HepG2 (cell line): ENCODE data around the gene TGM6. TPM values are rescaled to one million over a fixed set of nuclear protein-coding genes. Genes with fewer than 3 reads are reported as not detected.
"Not testable (repeated sequence)": the region's sequence is repeated elsewhere in the genome, so short reads cannot be mapped to it uniquely, and the experiment has no call there.

Experiments
- ATAC-seq: fragments of 200-7000 bp; cut with Tn5 transposase; 3 replicates; pipeline ENCODE4 v1.9.1; 2020; ENCODE audit warnings: mild to moderate bottlenecking, moderate library complexity
- BruUV-seq: library from RNA; stranded (reverse); fragments of 400-500 nt; replicated peaks from 2 replicates; lab custom pipeline; 2021; lab: Mats Ljungman, UMichigan
- CTCF ChIA-PET: fragments of 300-600 bp; formaldehyde crosslinking; extraction: SDS; loops from one replicate; lab custom pipeline; 2021; ENCODE audit warnings: low total read pairs, inconsistent platforms, low intra/inter-chr PET ratio; lab: Yijun Ruan, JAX
- POLR2A ChIA-PET: fragments of 350-600 bp; sonication (Branson Sonifier 250); formaldehyde crosslinking; loops from one replicate; lab custom pipeline; 2020; ENCODE audit warnings: antibody characterized with exemption, inconsistent platforms; lab: Yijun Ruan, JAX
- DNase-seq: peaks from one replicate; pipeline ENCODE4 v3.0.0-alpha.2; 2015; ENCODE audit warnings: low spot score
- FAIRE-seq: peaks from 3 replicates; lab custom pipeline; 2011; peaks lifted over from hg19 to GRCh38; lab: Jason Lieb, UNC
- H2AFZ ChIP-seq: one replicate; pipeline ENCODE4 v1.6.1; 2011; ENCODE audit warnings: low read length, inconsistent platforms
- H3K27ac ChIP-seq: fragments of 300-600 bp; 3 replicates; pipeline ENCODE4 v1.8.0; 2011; ENCODE audit warnings: mixed run types, mild to moderate bottlenecking, mixed read lengths, low read length, inconsistent platforms; ENCODE audit not compliant: insufficient read depth; ENCODE audit errors: extremely low read length
- H3K27me3 ChIP-seq, 2 experiments: fragments of 200-600 bp in 1 of 2; 2 replicates in 1 of 2; 3 replicates in 1 of 2; pipeline versions ENCODE4 v1.6.0 to v1.8.0; 2011; ENCODE audit warnings: low read length in 2 of 2, mild to moderate bottlenecking in 2 of 2, moderate library complexity in 2 of 2, inconsistent platforms in 1 of 2; ENCODE audit not compliant: insufficient read depth in 2 of 2, control insufficient read depth in 1 of 2
- H3K36me3 ChIP-seq, 2 experiments: fragments of 200-600 bp in 1 of 2; replicated peaks in 1 of 2; 2 replicates in 1 of 2; 3 replicates in 1 of 2; pipeline versions ENCODE4 v1.5.1 to v1.8.0; 2011; ENCODE audit warnings: low read length in 2 of 2, inconsistent platforms in 1 of 2; ENCODE audit not compliant: insufficient read depth in 2 of 2, control insufficient read depth in 1 of 2
- H3K4me1 ChIP-seq: 2 replicates; pipeline ENCODE4 v1.5.1; 2012; ENCODE audit warnings: low read length, inconsistent platforms; ENCODE audit not compliant: insufficient read depth
- H3K4me2 ChIP-seq: 2 replicates; pipeline ENCODE4 v1.6.0; 2011; ENCODE audit warnings: low read depth, low read length, inconsistent platforms
- H3K4me3 ChIP-seq, 3 experiments: fragments of 200-600 bp in 1 of 3; sonication (generic), shearing (Covaris generic) in 1 of 3; replicated peaks in 1 of 3; 2 replicates each; pipeline ENCODE4 v1.5.1; 2011 to 2016; ENCODE audit warnings: low read length in 3 of 3, inconsistent platforms in 2 of 3, low read depth in 2 of 3, mild to moderate bottlenecking in 2 of 3, control low read depth in 1 of 3, mixed read lengths in 1 of 3; ENCODE audit not compliant: insufficient read depth in 1 of 3
- H3K79me2 ChIP-seq: one replicate; pipeline ENCODE4 v1.6.1; 2011; ENCODE audit warnings: low read length, inconsistent platforms; ENCODE audit not compliant: insufficient read depth
- H3K9ac ChIP-seq: 2 replicates; pipeline ENCODE4 v1.6.0; 2011; ENCODE audit warnings: mild to moderate bottlenecking, low read depth, low read length, inconsistent platforms; ENCODE audit not compliant: insufficient read depth
- H3K9me3 ChIP-seq: 2 replicates; pipeline ENCODE4 v1.5.1; 2012; ENCODE audit warnings: mild to moderate bottlenecking, low read length
- H4K20me1 ChIP-seq: 2 replicates; pipeline ENCODE4 v1.6.0; 2011; ENCODE audit warnings: inconsistent platforms, mild to moderate bottlenecking, low read length, moderate library complexity; ENCODE audit not compliant: insufficient read depth
- ATF7 ChIP-seq, 2 experiments: fragments of 450-650 bp in 1 of 2; sonication (generic) in 1 of 2; formaldehyde crosslinking in 1 of 2; IDR thresholded peaks; 2 replicates each; pipeline versions ENCODE4 v1.4.0 to v1.6.1; 2016 to 2020; ENCODE audit warnings: antibody characterized with exemption in 1 of 2, mild to moderate bottlenecking in 1 of 2, missing genetic modification reagents in 1 of 2
- CREB1 ChIP-seq, 2 experiments: fragments of 450-650 bp in 1 of 2; IDR thresholded peaks; 2 replicates each; pipeline ENCODE4 v1.6.1; 2016 to 2017; ENCODE audit warnings: control low read depth in 1 of 2, mild to moderate bottlenecking in 1 of 2, missing compliant biosample characterization in 1 of 2, missing genetic modification characterization in 1 of 2
- NFKB2 ChIP-seq: sonication (generic); formaldehyde crosslinking; IDR thresholded peaks from 2 replicates; pipeline ENCODE4 v1.4.0; 2020; ENCODE audit warnings: missing genetic modification reagents, borderline replicate concordance
- TCF7L2 ChIP-seq: IDR thresholded peaks from 2 replicates; pipeline ENCODE4 v1.6.1; 2011; ENCODE audit warnings: mild to moderate bottlenecking, low read depth, low read length, moderate library complexity
- ZNF678 ChIP-seq: sonication (generic); formaldehyde crosslinking; IDR thresholded peaks from 2 replicates; pipeline ENCODE4 v1.4.0; 2020; ENCODE audit warnings: mild to moderate bottlenecking, missing genetic modification reagents
- WGBS: methylation state at CpG from one replicate; pipeline ENCODE4 v1.1.6; 2017; ENCODE audit warnings: low lambda C conversion rate; 5-methylcytosine and 5-hydroxymethylcytosine counted together
- in situ Hi-C: cut with HindIII; loops from 2 replicates; pipeline ENCODE4 v1.10.0; 2017; ENCODE audit warnings: low pct_unique_long_range_greater_than_20kb; ENCODE audit not compliant: extremely low pct_ligation_motif_present
- intact Hi-C: fragments of 100-400 bp; cut with micrococcal nuclease; formaldehyde crosslinking; loops from one replicate; pipeline ENCODE4 v1.10.0; 2022; ENCODE audit not compliant: unreplicated experiment
- polyA plus RNA-seq, 8 experiments: library from polyadenylated mRNA; depleted of rRNA in 3 of 8; stranded (reverse) in 7 of 8; unstranded in 1 of 8; fragments of >200 nt; fragmentation: Illumina TruSeq in 4 of 8; extraction: Trizol in 4 of 8; gene quantifications; 2 replicates each; pipeline versions ENCODE4 v1.2.1 to v1.2.3, GENCODE V29; 2011 to 2016; ENCODE audit warnings: low read depth in 4 of 8, missing spikeins in 1 of 8, mixed read lengths in 1 of 8; ENCODE audit not compliant: insufficient read depth in 1 of 8
- total RNA-seq, 5 experiments: library from RNA; depleted of rRNA; stranded (reverse); fragments of >200 nt; fragmentation: Illumina TruSeq; extraction: Trizol; gene quantifications; 2 replicates each; pipeline ENCODE4 v1.2.3, GENCODE V29; 2016; ENCODE audit warnings: low read depth in 1 of 5

The TGM6 gene
- total and polyA plus RNA-seq, 2 of the 13 experiments (the other 11 are each of a cell fraction or from before 2014, with no cell fraction given): not detected

DNA sequence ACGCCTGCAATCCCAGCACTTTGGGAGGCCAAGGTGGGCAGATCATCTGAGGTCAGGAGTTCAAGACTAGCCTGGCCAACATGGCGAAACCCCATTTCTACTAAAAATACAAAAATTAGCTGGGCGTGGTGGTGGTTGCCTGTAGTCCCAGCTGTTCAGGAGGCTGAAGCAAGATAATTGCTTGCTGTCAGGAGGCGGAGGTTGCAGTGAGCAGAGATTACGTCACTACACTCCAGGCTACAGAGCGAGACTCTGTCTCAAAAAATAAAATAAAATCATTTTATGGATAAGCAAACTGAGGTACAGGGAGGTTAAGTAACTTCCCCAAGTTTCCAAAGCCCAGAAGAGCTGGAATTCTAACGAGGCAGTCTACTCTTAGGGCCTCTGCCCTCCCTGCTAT is 26.7 kb downstream of the TGM6 start:
- H2AFZ ChIP-seq; DNase-seq; H3K4me2 ChIP-seq; H3K79me2 ChIP-seq; POLR2A ChIA-PET; ATAC-seq; H3K27me3 ChIP-seq; H3K4me3 ChIP-seq; H4K20me1 ChIP-seq; H3K36me3 ChIP-seq; intact Hi-C loops; H3K4me1 ChIP-seq; in situ Hi-C loops; TF ChIP-seq ATF7, CREB1 (CRISPR knock-in tag; IDR thresholded peaks at IDR 0.05): not testable (repeated sequence)
- peaks cover 12% of the 10 kb centered on the region for H3K9me3 ChIP-seq
- TF ChIP-seq ATF7 (IDR thresholded peaks at IDR 0.05) (peak; percentile 88), CREB1 (IDR thresholded peaks at IDR 0.05) (peak; percentile 52; the same call in 1 of the 2 replicates)
- TF ChIP-seq, all 625 proteins: peak for 2; not testable (repeated sequence) for 623
- H3K9ac ChIP-seq, H3K27ac ChIP-seq, FAIRE-seq, CTCF ChIA-PET, BruUV-seq: not testable (repeated sequence)
- WGBS: 21% methylated on average over 7 of the region's 7 CpGs

GRCh38 chr20:2408111-2408510 is 27.4 kb downstream of the TGM6 start:
- 68% methylated on average over 1 of the region's 1 CpG for WGBS
- no peak for FAIRE-seq
- POLR2A ChIA-PET: no interaction called here

More at GRCh38 chr20:2408111-2408510, 27.4 kb downstream of the TGM6 start:
- H3K4me3 ChIP-seq: no peak overlapping the region
- CTCF ChIA-PET: no interaction called here
- H3K36me3 ChIP-seq: no peaks in the 10 kb centered on the region
- H3K9ac ChIP-seq: no peak overlapping the region
- no peak for TF ChIP-seq ZNF678
- TF ChIP-seq NFKB2: no peak
- no peak for TF ChIP-seq TCF7L2
- H3K27me3 ChIP-seq: 0 out of 5 replicates have a peak, but pooled peaks cover 0 to 5% of the 10 kb centered on the region in 2 experiments
- intact Hi-C loops (no loop called here), in situ Hi-C loops (no loop called here)
- DNase-seq (no peak), ATAC-seq (no peak)
- no peak overlapping the region for H3K4me2 ChIP-seq
- no peaks in the 10 kb centered on the region for H3K4me1 ChIP-seq
- no peak overlapping the region for H2AFZ ChIP-seq
- no peak overlapping the region for H3K27ac ChIP-seq
- no peaks in the 10 kb centered on the region for H4K20me1 ChIP-seq
- no peaks in the 10 kb centered on the region for H3K79me2 ChIP-seq
- no TSS peak for BruUV-seq
- H3K9me3 ChIP-seq: peaks cover 12% of the 10 kb centered on the region
